CD4-positive, alpha-beta T cell treated with Interleukin-21 for 1 hour (primary cell): Measurements from ENCODE around the gene MAGIX.
"Not testable (repeated sequence)": the region's sequence is repeated elsewhere in the genome, so short reads cannot be mapped to it uniquely, and the experiment has no call there.

Source experiments
- DNase-seq: peaks from one replicate; pipeline ENCODE4 v3.0.0-alpha.2; 2020

MAGIX gene

DNA sequence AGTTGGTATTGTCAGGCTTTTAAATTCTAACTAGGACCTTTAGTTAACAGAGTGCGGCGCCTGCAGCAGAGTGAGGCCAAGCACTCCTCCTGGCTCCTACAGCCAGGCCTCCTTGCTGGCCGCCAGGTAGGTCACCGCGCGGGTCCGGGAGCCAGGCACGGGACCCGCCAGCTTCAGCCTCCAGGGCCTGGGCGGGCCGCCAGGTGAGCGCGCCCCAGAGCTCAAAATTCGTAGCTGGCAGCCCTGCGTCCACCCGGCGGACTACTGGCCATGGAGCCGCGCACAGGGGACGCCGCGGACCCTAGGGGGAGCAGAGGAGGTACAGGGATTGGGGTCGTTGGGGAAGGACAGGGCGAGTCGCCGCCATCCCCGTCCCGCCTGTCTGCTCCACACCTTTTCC lies at the start of gene MAGIX:
Gene MAGIX (plus strand): TSS at position 139 of the 400 bp plus-strand sequence. CDS start 132 bp downstream, at position 271.
- DNase-seq, result no peak

DNA sequence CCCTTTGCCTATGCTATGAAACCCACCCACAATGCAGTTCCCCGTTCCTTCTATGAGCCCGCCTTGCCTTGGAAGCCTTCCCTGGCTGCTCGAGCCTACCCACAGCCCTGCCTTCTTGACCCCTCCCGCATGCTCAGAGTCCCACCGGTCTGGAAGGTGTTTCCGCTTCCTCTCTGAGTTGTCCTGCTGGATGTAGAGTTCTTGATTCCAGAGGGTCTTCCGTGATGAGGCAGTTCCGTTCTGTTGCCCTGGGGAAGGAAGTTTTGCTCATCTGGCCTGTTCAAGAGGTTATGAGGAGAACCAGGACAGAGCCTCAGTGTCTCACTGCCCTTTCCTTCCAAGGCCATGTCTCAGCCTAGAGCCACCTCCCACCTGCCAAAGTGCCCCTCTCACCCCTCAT lies 46.5 kb upstream of the MAGIX start:
- DNase-seq, result no peak

DNA sequence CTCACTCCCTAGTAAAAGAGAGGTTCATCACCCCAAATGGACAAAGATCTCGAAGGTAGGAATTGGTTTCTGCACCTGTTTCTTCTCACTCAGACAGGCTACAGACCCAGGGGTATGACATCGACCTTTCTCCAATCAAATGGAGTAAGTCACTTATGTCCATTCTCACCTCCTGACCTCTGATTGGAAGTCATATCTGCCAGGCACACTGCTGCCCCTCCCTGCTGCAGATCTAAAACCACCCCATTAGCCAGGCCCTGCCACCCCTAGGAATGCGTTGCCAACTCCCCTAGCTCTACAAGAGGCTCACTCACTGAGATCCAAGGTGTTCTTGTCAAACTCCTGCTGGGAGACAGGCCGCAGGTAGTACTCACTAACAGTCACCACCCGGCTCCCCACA lies 45.8 kb upstream of the MAGIX start:
- DNase-seq, result no peak

DNA sequence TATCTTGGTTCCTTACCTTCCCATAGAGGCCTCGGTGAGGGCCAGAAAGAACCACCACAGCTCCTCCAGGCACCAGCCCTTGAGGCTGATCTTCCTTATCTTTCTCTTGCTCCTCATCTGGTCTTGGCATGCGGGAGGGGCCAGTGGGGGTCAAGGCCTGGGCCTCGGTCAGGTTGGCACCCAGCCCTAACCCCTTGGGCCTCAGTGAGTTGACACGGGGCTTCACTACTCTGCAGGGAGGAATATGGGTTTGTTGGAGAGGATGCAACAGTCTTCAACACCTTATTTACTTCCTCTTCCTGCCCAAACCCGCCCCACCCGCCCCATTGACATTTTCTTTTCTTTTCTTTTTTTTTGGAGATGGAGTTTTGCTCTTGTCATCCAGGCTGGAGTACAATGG lies 45.0 kb upstream of the MAGIX start:
- no peak for DNase-seq

DNA sequence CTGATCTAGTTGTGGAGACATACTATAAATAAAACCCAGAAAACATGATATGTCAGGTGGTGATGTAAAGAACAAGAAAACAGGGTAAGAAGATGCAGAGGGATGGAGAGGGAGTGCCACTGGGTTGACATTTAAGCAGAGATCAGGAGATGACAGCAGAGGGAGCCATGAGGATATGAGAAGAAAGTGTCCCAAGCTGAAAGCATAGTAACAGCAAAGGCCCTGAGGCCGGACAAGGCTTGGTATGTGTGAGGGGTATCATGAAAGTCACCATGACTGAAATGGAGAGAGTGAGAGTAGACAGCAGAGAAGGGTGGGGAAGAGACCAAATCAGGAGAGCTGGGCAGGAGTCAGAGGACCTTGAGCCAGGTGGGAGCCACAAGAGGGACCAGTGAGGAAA lies 42.5 kb upstream of the MAGIX start:
- no peak for DNase-seq

DNA sequence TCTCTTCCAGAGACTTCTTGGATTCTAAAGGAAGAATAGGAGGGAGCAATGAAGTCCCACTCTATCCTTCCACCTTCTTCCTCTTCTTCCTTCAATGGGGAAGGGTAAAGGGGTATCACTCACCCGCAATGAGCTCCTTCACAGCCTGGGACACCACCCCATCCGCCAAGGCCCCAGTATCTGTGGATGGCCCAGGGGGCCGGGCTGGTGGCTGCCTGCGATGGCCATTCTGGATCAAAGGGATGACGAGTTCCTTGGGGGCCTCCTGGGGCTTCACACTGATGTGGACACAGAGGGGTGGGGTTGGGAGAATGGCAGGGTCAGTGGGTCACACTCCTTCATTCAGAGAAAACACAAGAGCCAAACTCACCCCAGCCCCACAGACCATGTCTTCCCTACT lies 40.1 kb upstream of the MAGIX start:
- DNase-seq, result no peak

DNA sequence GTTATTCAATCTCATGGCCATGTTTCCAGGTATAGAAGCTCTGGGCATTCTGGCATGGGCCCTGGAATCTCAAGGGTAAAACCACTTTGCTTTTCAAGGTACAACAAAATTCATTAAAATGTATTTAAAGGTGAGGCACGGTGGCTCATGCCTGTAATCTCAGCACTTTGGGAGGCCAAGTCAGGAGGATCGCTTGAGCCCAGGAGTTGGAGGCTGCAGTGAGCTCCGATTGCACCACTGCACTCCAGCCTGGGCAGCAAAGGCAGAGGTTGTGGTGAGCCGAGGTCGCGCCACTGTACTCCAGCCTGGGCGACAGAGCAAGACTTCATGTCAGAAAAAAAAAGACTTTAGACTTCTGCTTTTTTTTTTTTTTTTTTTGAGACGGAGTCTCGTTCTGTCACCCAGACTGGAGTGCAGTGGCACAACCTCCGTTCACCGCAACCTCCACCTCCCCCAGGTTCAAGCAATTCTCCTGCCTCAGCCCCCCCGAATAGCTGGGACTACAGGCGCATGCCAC lies 34.8 kb upstream of the MAGIX start:
- DNase-seq, result not testable (repeated sequence)

DNA sequence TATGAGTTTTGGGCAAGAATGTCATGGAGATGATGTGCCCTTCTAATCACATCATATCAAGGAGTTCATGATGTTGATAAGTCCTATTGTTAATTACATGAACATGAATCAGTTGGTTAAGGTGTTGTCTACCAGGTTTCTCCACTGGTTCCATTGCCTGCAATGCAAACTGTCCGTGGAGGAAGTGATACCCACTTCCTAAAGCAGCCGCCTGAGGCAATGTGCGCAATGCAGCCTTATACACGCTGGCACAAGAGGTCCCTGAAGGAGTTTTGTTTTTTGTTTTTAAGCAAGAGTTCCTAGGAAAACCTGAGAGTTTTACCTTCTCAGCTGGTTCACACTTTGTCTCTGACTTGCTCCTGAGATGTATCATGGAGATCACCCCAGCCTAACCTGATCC lies 33.1 kb upstream of the MAGIX start:
- DNase-seq, result no peak

DNA sequence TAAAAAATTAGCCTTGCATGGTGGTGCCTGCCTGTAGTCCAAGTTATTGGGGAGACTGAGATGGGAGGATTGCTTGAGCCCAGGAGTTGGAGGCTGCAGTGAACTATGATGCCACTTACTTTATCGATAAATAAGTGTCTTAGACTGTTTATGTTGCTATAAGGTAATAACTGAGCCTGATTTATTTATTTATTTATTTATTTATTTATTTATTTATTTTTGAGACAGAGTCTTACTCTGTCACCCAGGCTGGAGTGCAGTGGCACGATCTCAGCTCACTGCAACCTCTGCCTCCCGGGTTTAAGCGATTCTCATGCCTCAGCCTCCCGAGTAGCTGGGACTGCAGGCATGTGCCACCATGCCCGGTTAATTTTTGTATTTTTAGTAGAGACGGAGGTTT lies 30.3 kb upstream of the MAGIX start:
- not testable (repeated sequence) for DNase-seq

DNA sequence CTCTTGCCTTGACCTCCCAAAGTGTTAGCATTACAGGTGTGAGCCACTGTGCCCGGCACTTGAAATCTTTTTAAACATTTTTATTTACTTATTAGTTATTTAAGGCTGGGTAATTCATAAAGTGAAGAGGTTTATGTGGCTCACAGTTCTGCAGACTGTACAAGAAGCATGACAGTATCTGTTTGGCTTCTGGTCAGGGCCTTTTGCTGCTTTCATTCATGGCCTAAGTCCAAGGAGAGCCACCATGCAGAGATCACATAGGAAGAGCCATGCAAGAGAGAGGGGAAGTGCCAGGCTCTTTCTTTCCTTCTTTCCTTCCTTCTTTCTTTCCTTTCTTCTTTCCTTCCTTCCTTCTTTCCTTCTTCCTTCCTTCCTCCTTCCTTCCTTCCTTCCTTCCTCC lies 28.8 kb upstream of the MAGIX start:
- DNase-seq, result no peak

DNA sequence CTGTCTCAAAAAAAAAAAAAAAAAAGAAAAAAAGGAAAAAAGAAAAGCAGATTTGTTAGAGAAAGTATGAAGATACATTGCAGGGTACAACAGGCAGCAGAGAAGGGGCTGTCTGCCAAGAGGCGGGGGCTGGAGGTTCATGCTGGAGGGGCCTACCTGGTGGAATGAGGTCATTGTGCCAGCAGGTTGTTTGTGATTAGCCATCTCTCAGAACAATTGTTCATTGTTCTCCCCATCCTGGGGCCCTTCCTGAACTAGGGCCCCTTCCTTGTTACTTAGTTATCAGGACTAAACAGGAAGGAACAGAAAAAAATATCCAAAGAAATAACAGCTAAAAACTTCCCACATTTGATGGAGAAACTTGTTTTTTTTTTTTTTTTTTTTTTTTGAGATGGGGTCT lies 25.1 kb upstream of the MAGIX start:
- no peak for DNase-seq

DNA sequence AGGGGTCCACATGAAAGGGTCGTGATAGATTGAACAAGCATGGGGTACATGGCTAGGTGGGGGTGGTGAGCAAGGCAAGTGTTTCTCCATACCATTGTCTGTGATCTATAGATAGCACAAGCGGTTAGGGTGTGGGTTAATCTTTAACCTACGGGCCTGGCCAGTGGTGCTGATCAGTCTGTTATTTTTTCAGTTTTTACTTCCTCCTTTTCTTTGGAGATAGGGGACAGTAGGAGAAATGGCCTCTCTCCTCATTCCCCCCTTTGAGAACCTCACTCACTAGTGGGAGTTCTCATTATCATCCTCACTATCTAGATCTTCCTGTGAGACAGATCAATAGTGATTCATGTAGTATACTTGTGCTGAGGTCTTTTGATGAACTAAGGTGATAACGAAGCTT lies 22.8 kb upstream of the MAGIX start:
- no peak for DNase-seq

DNA sequence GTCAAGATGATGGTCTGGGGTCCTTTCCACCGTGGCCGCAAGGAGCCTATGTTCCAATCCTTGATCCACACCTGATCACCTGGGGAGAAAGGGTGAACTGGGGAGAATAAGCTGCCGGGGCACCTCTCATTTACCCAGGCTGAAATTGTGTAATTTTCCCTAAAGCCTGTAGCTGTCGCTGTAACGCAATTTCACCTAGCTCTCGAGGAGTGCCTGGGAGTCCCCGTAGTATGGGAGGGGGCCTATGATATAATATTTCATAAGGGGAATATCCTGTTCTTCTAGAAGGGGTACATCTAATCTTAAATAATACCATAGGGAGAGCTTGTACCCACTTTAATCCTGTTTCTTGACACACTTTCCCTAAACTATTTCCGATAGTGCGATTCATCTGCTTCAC lies 20.3 kb upstream of the MAGIX start:
- DNase-seq, result peak; percentile 19

DNA sequence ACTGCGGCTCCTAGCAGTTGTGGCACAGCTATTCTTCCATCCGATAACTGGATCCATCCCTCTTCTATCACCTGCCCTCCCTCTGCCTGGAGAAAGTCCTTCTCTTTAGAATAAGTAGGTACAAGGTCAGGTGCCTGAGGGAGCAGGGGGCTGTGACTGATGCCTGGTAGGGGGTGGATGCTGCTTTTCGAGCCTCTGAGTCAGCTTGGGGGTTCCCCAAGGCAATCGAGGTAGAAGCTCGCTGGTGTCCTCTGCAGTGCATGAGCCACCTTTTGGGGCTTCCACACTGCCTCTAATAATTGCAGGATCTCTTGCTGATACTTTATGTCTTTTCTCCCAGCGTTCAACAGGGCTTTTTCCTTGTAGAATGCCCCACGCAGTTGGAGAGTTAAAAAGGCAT lies 19.4 kb upstream of the MAGIX start:
- DNase-seq, result not testable (repeated sequence)

DNA sequence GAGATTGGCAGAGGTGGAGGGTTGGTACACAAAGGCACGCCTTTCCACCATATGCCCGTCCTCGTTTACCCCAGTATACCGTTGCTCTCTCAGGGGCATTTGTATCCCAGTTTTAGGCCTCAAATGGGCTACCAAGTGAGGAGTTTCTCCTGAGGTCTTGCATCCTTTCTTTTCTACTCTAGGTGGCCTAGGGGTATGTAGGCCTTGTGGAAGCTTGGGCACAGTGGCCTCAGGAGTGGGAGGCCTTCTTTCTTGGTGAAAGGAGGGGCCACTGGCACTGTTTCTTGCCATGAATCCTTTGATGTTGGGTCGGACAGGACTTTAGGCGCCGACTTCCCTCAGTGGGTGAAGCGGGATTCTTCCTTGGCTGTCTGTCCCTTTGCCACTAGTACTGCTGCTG lies 15.3 kb upstream of the MAGIX start:
- DNase-seq, result no peak

DNA sequence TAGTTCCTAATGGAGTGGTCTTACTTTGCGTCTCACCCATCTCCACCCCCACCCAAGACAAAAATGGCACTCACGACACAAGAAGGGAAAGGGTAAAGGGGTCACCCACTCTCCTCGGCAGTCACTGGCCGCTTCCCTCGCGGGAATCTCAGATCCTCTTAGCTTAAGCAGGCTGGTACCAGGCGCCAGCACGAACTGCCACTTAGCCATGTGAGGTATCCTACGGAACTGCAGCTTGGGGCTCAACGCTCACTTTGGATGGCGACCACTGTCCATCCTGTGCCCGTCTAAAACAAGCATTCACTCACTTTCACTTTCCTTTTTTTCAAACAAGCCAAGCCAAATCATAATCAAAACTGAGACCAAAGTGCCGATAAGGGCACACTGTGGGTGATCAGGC lies 14.6 kb upstream of the MAGIX start:
- DNase-seq, result no peak

DNA sequence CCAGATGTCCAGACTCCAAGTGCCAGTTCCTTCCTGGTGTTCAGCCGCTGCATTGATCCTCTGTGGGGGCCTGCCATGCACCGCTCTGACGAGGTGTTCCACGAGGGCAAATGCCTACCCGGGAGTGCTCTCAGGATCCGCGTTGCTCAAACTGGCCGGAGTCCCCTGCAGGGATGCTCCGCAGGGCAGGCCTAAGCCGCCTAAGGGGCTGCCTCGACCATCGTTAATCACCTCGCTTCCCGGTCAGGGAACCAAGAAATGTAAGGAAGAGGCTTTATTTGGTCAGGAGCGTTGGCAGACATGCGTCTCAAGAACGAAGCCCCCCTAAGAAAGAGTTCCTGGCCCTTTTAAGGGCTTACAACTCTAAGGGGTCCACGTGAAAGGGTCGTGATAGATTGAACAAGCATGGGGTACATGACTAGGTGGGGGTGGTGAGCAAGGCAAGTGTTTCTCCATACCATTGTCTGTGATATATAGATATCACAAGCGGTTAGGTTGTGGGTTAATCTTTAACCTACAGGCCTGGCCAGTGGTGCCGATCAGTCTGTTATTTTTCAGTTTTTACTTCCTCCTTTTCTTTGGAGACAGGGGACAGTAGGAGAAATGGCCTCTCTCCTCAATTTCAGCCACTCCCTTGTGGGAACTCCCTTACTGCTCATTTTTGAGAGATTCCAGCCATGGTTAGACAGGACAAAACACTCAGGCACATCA lies 14.0 kb upstream of the MAGIX start:
- DNase-seq, result not testable (repeated sequence)

DNA sequence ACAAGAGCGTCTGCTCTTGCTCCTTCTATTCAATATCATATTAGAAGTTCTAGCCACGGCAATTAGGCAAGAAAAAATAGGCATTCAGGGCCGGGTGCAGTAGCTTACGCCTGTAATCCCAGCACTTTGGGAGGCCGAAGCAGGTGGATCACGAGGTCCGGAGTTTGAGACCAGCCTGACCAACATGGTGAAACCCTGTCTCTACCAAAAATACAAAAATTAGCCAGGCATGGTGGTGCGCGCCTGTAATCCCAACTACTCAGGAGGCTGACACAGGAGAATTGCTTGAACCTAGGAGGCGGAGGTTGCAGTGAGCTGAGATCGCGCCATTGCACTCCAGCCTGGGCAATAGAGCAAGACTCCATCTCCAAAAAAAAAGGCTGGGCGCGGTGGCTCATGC lies 13.3 kb upstream of the MAGIX start:
- DNase-seq, result not testable (repeated sequence)

DNA sequence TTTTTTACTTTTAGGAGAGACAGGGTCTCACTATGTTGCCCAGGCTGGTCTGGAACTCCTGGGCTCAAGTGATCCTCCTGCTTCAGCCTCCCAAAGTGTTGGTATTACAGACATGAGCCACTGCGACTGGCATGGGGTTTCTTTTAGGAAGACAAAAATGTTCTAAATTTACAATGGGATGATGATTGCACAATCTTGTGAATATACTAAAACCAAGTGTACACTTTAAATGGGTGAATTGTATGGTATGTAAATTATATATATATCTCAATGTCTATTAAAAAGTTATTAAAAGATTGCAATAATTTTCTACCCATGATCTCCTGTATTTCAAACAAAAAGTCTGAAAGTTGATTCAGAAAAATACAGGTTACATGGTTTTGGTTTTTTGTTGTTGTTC lies 9.1 kb upstream of the MAGIX start:
- no peak for DNase-seq

DNA sequence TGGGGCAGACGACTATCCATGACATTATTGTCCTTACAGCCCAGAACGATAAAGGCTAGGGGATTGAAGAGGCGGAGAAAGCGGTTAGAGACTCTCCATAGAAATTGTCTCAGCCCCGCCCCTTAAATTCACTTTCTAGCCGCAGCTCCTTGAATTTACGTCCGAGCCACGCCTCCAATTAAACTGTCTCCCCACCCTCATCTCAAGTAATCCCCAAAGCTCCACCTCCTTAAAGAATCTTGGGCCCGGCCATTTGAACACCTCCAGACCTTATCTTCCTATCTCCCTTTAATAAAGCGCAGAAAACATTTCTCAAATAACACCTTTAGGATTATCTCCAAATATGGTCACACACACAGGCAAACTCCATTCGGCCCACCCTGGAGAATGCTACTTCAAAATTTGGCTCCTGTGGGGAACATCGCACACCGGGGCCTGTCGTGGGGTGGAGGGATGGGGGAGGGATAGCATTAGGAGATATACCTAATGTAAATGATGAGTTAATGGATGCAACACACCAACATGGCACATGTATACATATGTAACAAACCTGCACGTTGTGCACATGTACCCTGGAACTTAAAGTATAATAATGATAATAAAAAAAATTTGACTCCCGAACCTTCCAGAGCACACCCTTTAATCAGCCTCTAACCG lies 7.2 kb upstream of the MAGIX start:
- DNase-seq, result peak; percentile 61

DNA sequence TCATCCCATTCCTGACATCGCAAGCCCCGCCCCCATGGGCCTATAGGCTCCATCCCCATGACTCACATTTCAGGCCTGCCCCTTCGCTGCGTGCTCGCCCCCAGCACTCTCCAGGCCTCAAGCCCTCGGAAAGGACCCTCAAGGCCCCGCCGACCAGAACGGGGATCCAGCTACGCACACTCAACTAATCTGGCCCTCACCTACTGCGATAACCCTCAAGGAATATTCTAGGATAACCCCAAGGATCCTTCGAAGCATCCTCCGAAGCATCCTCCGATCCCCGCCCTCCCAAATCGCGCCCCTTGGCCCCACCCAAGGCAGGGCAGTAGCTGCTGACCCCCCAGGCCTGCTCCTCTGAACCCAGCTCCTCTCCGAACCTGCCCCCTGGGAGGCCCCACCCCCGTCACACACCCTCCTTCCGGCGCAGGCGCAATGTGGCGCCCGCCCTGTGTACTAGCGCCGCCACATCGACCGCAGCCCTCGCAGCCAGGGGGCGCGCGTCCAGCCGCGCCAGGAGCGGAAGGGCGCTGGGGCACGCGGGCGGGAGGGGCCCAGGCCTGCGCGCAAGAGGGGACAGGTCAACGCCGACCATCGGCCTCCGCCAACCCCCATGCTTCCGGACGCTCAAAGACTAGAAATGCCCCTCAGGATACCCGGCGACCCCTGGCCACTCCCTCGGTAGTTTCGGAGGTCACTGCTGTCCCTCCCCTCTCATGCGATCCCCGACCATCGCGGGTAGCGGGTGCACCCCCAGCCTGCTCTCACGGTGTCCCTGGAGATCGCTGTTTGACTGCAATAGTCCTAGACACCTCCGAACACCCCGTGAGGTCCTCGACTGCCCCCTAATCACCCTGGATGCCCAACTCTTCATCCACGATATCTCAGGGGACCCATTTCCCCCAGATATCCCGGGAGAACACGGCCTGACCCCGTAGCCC lies 6.4 kb upstream of the MAGIX start:
- DNase-seq, result peak; percentile 88

DNA sequence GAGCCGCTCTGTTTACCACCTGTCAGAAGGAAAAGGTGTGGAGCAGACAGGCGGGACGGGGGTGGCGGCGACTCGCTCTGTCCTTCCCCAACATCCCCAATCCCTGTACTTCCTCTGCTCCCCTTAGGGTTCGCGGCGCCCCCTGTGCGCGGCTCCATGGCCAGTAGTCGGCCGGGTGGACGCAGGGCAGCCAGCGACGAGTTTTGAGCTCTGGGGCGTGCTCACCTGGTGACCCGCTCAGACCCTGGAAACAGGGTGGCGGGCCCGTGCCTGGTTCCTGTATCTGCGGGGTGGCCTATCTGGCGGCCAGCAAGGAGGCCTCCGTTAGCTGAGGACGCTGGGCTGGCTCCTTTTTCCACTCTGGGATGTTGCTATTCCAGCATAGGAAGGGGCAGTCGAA lies 5.4 kb upstream of the MAGIX start:
- DNase-seq, result no peak

DNA sequence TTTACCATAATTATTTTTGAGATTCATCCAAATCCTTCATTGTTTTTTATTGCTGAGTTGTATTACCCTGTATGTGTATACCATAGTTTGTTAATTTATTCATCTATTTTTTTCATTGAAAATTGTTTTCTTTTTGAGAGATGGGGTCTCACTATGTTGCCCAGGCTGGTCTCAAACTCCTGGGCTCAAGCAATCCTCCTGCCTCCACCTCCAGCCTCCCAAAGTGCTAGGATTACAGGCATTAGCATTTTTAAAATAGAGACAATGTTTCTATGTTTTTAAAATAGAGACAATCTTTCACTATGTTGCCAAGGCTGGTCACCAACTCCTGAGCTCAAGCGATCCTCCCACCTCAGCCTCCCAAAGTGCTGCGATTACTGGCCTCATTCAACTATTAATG lies 1.6 kb upstream of the MAGIX start:
- DNase-seq, result no peak

DNA sequence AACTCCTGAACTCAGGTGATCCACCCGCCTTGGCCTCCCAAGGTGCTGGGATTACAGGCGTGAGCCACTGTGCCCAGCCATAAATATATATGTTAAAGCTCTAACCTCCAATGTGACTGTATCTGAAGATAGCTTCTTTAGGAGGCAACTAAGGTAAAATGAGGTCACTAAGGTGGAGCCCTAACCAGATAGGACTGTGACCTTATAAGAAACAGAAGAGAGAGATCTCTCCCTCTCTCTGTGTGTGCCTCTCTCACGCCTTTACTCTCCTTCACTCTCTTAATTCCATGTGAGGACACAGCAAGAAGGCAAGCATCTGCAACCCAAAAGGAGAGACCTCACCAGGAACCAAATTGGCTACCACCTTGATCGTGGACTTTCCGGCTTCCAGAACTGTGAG lies 926 bp upstream of the MAGIX start:
- no peak for DNase-seq
